BJ (cell line): ENCODE measurements around the gene LRRC14B. TPM values are rescaled to one million over a fixed set of nuclear protein-coding genes. Genes with fewer than 3 reads are reported as not detected.
"Not testable (repeated sequence)": the region's sequence is repeated elsewhere in the genome, so short reads cannot be mapped to it uniquely, and the experiment has no call there.

Source experiments
- CTCF ChIA-PET: fragments of 350-600 bp; formaldehyde crosslinking; extraction: SDS; loops from one replicate; lab custom pipeline; 2021; ENCODE audit warnings: antibody characterized with exemption, inconsistent platforms; lab: Yijun Ruan, JAX
- POLR2A ChIA-PET: fragments of 300-600 bp; sonication (Branson Sonifier 250); formaldehyde crosslinking; extraction: SDS; loops from one replicate; lab custom pipeline; 2021; ENCODE audit warnings: antibody characterized with exemption; lab: Charles Lee
- DNase-seq: peaks from one replicate; pipeline ENCODE4 v3.0.0-alpha.2; 2011; ENCODE audit warnings: low read depth
- H3K27me3 ChIP-seq: 2 replicates; pipeline ENCODE4 v1.6.0; 2011; ENCODE audit warnings: low read length; ENCODE audit not compliant: control insufficient read depth, insufficient read depth
- H3K36me3 ChIP-seq: 2 replicates; pipeline ENCODE4 v1.5.1; 2011; ENCODE audit warnings: low read length; ENCODE audit not compliant: control insufficient read depth, insufficient read depth
- H3K4me3 ChIP-seq: 2 replicates; pipeline ENCODE4 v1.5.1; 2011; ENCODE audit warnings: low read depth, mild to moderate bottlenecking, control low read depth, low read length
- polyA plus RNA-seq: library from polyadenylated mRNA; depleted of rRNA; stranded (reverse); fragments of >200 nt; gene quantifications from 2 replicates; pipeline ENCODE4 v1.2.3, GENCODE V29; 2011
- TF ChIP-seq, protein P1 (sequence below): IDR thresholded peaks from 2 replicates; pipeline ENCODE4 v1.5.1; 2011; ENCODE audit warnings: low read depth, mild to moderate bottlenecking, control low read depth, inconsistent platforms, low read length, moderate library complexity; ENCODE audit not compliant: insufficient read depth

The LRRC14B gene
- polyA plus RNA-seq, 1 experiment, result not detected

DNA sequence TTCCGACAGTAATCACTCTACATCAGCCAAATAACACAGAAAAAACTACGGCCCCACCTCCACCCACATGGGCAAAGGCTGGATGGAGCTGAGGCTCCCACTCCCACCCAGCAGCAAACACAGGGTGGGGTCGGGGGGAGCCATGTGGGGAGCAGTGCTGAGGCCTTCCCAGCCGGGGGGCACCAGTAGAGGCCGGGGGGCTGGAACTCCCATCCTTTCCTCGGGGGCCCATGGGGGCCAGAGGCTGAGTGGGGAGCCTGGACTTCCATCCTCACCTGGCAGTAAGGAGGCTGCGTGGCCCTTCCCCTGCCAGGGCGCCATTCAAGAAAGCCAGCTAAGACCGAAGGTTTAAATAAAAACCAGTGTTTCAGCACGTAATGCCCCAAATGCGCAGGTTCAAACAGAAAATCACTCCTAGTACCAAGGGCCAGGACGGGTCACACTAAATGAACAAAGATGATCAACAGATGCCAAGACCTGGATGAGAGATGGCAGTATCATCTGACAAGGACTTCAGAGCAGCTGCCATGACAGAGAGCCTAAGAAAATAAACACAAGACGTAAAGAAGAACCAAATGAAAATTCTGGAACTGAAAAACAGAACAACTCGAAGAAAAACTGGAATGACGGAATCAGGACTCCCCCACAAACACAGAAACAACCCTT lies 17.3 kb downstream of the LRRC14B start:
- ChIA-PET POLR2A (no interaction called here), CTCF (interaction anchor here (1.4 to 2.0 kb wide), 2 partner anchors 10 to 108 kb away, joined by 4 to 7 read pairs; partner anchors contain the start of genes CCDC127 and SDHA)
- H3K27me3 ChIP-seq, result no peaks in the 10 kb centered on the region
- TF ChIP-seq, protein P1, sequence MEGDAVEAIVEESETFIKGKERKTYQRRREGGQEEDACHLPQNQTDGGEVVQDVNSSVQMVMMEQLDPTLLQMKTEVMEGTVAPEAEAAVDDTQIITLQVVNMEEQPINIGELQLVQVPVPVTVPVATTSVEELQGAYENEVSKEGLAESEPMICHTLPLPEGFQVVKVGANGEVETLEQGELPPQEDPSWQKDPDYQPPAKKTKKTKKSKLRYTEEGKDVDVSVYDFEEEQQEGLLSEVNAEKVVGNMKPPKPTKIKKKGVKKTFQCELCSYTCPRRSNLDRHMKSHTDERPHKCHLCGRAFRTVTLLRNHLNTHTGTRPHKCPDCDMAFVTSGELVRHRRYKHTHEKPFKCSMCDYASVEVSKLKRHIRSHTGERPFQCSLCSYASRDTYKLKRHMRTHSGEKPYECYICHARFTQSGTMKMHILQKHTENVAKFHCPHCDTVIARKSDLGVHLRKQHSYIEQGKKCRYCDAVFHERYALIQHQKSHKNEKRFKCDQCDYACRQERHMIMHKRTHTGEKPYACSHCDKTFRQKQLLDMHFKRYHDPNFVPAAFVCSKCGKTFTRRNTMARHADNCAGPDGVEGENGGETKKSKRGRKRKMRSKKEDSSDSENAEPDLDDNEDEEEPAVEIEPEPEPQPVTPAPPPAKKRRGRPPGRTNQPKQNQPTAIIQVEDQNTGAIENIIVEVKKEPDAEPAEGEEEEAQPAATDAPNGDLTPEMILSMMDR, result no peak
- peaks cover 6% of the 10 kb centered on the region; the same call in 1 of the 2 replicates for H3K36me3 ChIP-seq
- DNase-seq, result no peak
- no peak overlapping the region for H3K4me3 ChIP-seq

DNA sequence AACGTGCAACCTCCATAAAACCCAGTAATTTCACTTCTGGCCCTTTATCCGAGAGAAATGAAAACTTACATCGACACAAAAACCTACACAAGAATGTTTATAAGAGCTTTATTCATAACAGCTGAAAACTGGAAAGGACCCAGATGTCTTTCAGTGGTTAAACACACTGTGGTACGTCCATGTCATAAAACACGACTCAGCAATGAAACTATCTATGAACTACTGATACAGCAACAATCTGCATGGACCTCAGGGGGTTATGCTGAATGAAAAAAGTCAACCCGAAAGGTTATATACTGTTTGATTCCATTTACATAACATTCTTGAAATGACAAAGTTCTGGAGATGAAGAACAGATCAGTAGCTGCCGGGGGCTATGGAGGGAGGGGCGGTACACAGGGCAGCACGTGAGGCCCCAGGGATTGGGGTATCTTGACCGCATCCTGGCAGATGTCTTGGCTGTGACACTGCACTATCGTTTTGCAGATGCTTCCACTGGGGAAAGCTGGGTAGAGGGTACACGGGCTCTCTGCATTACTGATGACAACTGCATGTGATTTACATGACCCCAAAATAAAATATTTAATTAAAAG lies 22.6 kb downstream of the LRRC14B start:
- CTCF ChIA-PET, result no interaction called here
- no peak for DNase-seq
- 0 out of 2 replicates have a peak, but pooled peaks cover 2% of the 10 kb centered on the region for H3K36me3 ChIP-seq
- TF ChIP-seq, protein P1, result no peak
- H3K4me3 ChIP-seq, result no peak overlapping the region
- POLR2A ChIA-PET, result no interaction called here
- no peaks in the 10 kb centered on the region for H3K27me3 ChIP-seq

DNA sequence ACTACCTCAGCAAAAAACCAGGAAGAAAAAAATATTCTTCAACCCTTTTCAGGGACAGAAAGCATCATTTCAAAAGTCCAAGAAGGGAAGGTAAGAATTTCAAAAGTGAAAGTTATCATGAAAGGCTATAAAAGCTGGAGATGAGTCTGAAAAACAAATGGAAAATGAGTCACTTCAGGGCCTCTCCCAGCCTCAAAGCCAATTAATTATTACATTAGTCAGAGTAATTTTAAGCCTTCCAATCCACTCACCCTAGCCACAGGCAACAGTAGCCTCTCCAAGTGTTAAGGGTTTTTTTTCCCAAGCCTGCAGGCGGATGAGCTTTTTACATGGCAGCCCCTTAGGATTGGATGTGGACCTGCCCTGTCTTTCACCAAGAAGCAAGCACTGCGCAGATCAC lies 24.0 kb downstream of the LRRC14B start:
- H3K27me3 ChIP-seq, DNase-seq, H3K4me3 ChIP-seq, CTCF ChIA-PET, H3K36me3 ChIP-seq, POLR2A ChIA-PET: not testable (repeated sequence)

DNA sequence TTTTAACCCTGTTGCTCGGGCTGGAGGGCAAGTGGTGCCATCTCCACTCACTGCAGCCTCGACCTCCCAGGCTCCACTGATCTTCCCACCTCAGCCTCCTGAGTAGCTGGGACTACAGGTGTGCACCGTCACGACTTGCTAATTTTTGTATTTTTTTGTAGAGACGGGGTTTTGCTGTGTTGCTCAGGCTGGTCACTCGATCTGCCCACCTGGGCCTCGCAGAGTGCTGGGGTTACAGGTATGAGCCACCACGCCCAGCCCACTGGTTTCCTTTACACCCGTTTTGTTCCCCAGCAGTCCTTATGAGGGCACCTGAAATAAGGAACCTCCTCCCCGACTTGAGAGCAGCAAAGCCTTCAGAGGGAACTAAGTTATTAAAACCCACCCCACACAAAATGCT lies 24.8 kb downstream of the LRRC14B start:
- DNase-seq, CTCF ChIA-PET, POLR2A ChIA-PET, H3K27me3 ChIP-seq, H3K36me3 ChIP-seq, H3K4me3 ChIP-seq: not testable (repeated sequence)

DNA sequence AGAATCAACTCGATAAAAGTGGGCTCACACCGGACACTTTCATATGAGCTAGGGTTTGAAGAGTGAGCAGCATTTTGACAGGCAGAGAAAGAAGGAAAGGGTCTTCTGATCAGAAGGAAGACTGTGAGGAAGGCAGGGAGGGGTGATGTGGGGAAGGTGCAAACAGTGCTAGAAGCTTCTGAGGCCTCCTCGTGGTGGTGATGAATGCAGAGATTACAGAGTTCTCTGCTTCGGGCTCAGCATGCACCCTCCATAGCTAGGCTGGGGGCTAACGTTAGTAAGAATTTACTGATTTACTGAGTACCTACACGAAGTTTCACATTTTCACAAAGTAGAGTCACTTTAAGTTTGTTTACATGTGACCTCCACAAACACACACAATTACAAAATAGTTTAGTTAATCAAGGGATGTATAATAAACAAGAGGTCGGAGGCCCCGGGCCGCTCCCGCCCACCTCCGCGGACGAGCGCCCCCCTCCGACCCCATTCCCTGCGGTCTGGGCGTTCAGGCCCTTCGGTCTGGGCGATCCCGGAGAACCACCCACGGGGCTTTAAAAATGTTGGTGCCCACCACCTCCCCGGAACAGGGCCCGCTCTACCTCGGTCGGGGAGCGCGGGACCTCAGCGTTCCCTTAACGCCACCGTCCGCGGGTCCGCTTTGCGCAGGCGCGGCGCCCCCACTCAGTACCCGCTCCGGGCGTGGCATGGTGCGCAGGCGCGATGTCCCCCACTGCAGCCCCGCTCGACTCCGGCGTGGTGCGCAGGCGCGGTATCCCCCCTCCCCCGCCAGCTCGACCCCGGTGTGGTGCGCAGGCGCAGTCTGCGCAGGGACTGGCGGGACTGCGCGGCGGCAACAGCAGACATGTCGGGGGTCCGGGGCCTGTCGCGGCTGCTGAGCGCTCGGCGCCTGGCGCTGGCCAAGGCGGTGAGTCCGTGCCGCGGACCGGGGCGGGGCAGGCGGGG lies 26.5 kb downstream of the LRRC14B start, which contains the start of the genes CCDC127 and SDHA:
Gene CCDC127, minus strand, starts transcription at position 660 of the 963 bp plus-strand sequence. CDS start 1,304 bp downstream, outside the sequence.
Gene SDHA, plus strand, starts transcription at position 827 of the 963 bp plus-strand sequence. Its CDS starts 36 bp downstream, at position 863.
- H3K36me3 ChIP-seq, H3K27me3 ChIP-seq: not testable (repeated sequence)
- ChIA-PET CTCF (interaction anchor here (0.6 to 2.7 kb wide), 9 partner anchors 9 to 177 kb away, joined by 3 to 7 read pairs (median 3); no protein-coding TSS in a partner anchor), POLR2A (interaction anchor here (0.6 kb wide), 1 partner anchor 48 kb away, joined by 5 read pairs; no protein-coding TSS in a partner anchor)
- peak; percentile 47 for DNase-seq
- TF ChIP-seq, protein P1, result peak; percentile 57
- peak within 1 kb of the TSS; percentile 96 for H3K4me3 ChIP-seq
